C4-2B (cell line): ENCODE data around the gene SEMA6A.

ENCODE experiments used
- H3K27ac ChIP-seq: fragments of 450-650 bp; 2 replicates; pipeline ENCODE4 v1.5.1; 2017
- CTCF ChIP-seq: fragments of 450-650 bp; conservative IDR thresholded peaks from 2 replicates; pipeline ENCODE4 v1.5.1; 2017; ENCODE audit warnings: mild to moderate bottlenecking
- ZFX ChIP-seq: fragments of 450-650 bp; IDR thresholded peaks from 2 replicates; pipeline ENCODE4 v1.6.1; 2017

The SEMA6A gene

GRCh38 chr5:116509483-116510244 lies 65.0 kb downstream of the SEMA6A start:
- TF ChIP-seq ZFX (no peak), CTCF (no peak)
- no peak overlapping the region for H3K27ac ChIP-seq

GRCh38 chr5:116508835-116509234 lies 65.8 kb downstream of the SEMA6A start:
- TF ChIP-seq ZFX = no peak
- no peak for TF ChIP-seq CTCF

GRCh38 chr5:116507941-116508655 lies 66.5 kb downstream of the SEMA6A start:
- no peak overlapping the region for H3K27ac ChIP-seq

More at GRCh38 chr5:116508835-116509234, 65.8 kb downstream of the SEMA6A start:
- no peak overlapping the region for H3K27ac ChIP-seq

GRCh38 chr5:116507051-116507537 lies 67.5 kb downstream of the SEMA6A start:
- no peak for TF ChIP-seq CTCF
- TF ChIP-seq ZFX = no peak
- H3K27ac ChIP-seq = no peak overlapping the region

More at GRCh38 chr5:116507941-116508655, 66.5 kb downstream of the SEMA6A start:
- no peak for TF ChIP-seq CTCF
- TF ChIP-seq ZFX = no peak

GRCh38 chr5:116506488-116506887 lies 68.1 kb downstream of the SEMA6A start:
- no peak overlapping the region for H3K27ac ChIP-seq
- TF ChIP-seq ZFX (no peak), CTCF (no peak)

- H3K27ac ChIP-seq = no peak overlapping the region
- TF ChIP-seq ZFX (no peak), CTCF (no peak)
Observed at GRCh38 chr5:116504593-116505166, 69.9 kb downstream of the SEMA6A start.

GRCh38 chr5:116502616-116503015 lies 72.0 kb downstream of the SEMA6A start:
- H3K27ac ChIP-seq = no peak overlapping the region

More at GRCh38 chr5:116502616-116503015, 72.0 kb downstream of the SEMA6A start:
- no peak for TF ChIP-seq CTCF
- no peak for TF ChIP-seq ZFX
